ENCODE data around the gene TUBB1.

The TUBB1 gene

GRCh38 chr20:58992911-58993310, 26.3 kb upstream of the TUBB1 start:
- no peak for TF ChIP-seq EZH2phosphoT487 (IDR thresholded peaks at IDR 0.05; ENCODE audit: borderline replicate concordance)
- no peak for TF ChIP-seq CTCF (conservative IDR thresholded peaks at IDR 0.05; ENCODE audit: low read length)
- no peaks in the 10 kb centered on the region for H3F3A ChIP-seq (ENCODE audit: low read depth)
- H3K4me2 ChIP-seq (ENCODE audit: low read depth, low read length, poor library complexity, severe bottlenecking): no peak overlapping the region
- H3K9ac ChIP-seq (ENCODE audit: low read depth, low read length, poor library complexity, severe bottlenecking): no peak overlapping the region
- peaks cover 84% of the 10 kb centered on the region for H3K36me3 ChIP-seq (ENCODE audit: insufficient read depth, low read length)
- H3K9me2 ChIP-seq (replicated peaks; ENCODE audit: low read depth, low read length): no peaks in the 10 kb centered on the region
- H4K20me1 ChIP-seq (ENCODE audit: insufficient read depth, low read length, poor library complexity, severe bottlenecking): no peaks in the 10 kb centered on the region
- H3K9me3 ChIP-seq (ENCODE audit: insufficient read depth, low read depth, low read length): no peaks in the 10 kb centered on the region
- H3K27me3 ChIP-seq (ENCODE audit: insufficient read depth, low read length, poor library complexity, severe bottlenecking): no peaks in the 10 kb centered on the region
- H2AFZ ChIP-seq (ENCODE audit: low read length): no peak overlapping the region
- H3K79me2 ChIP-seq (ENCODE audit: insufficient read depth, low read length): peaks cover 4% of the 10 kb centered on the region; the same call in 1 of the 2 replicates
- no peaks in the 10 kb centered on the region for H3K4me1 ChIP-seq (ENCODE audit: insufficient read depth, low read length, poor library complexity, severe bottlenecking)
- H3K4me3 ChIP-seq (ENCODE audit: low read length, poor library complexity, severe bottlenecking): no peak overlapping the region

- Histone ChIP-seq H2AFZ (ENCODE audit: low read length) (no peak overlapping the region), H3K4me2 (ENCODE audit: low read depth, low read length, poor library complexity, severe bottlenecking) (no peak overlapping the region), H3K9me2 (replicated peaks; ENCODE audit: low read depth, low read length) (no peaks in the 10 kb centered on the region), H3K4me1 (ENCODE audit: insufficient read depth, low read length, poor library complexity, severe bottlenecking) (no peaks in the 10 kb centered on the region), H3K4me3 (ENCODE audit: low read length, poor library complexity, severe bottlenecking) (no peak overlapping the region), H3K79me2 (ENCODE audit: insufficient read depth, low read length) (no peaks in the 10 kb centered on the region), H3K9ac (ENCODE audit: low read depth, low read length, poor library complexity, severe bottlenecking) (no peak overlapping the region), H4K20me1 (ENCODE audit: insufficient read depth, low read length, poor library complexity, severe bottlenecking) (no peaks in the 10 kb centered on the region), H3K36me3 (ENCODE audit: insufficient read depth, low read length) (peaks cover 77% of the 10 kb centered on the region), H3K9me3 (ENCODE audit: insufficient read depth, low read depth, low read length) (no peaks in the 10 kb centered on the region), H3F3A (ENCODE audit: low read depth) (no peaks in the 10 kb centered on the region), H3K27me3 (ENCODE audit: insufficient read depth, low read length, poor library complexity, severe bottlenecking) (no peaks in the 10 kb centered on the region)
- TF ChIP-seq CTCF (conservative IDR thresholded peaks at IDR 0.05; ENCODE audit: low read length) (no peak), EZH2phosphoT487 (IDR thresholded peaks at IDR 0.05; ENCODE audit: borderline replicate concordance) (no peak)
Observed at GRCh38 chr20:58993332-58994248, 25.6 kb upstream of the TUBB1 start.

GRCh38 chr20:58994390-58995159, 24.7 kb upstream of the TUBB1 start:
- H3K9me2 ChIP-seq (replicated peaks; ENCODE audit: low read depth, low read length): no peaks in the 10 kb centered on the region
- H3K4me3 ChIP-seq (ENCODE audit: low read length, poor library complexity, severe bottlenecking): no peak overlapping the region
- H2AFZ ChIP-seq (ENCODE audit: low read length): no peak overlapping the region
- peaks cover 67% of the 10 kb centered on the region for H3K36me3 ChIP-seq (ENCODE audit: insufficient read depth, low read length)
- H3K79me2 ChIP-seq (ENCODE audit: insufficient read depth, low read length): no peaks in the 10 kb centered on the region
- H3K9me3 ChIP-seq (ENCODE audit: insufficient read depth, low read depth, low read length): no peaks in the 10 kb centered on the region
- H3K9ac ChIP-seq (ENCODE audit: low read depth, low read length, poor library complexity, severe bottlenecking): no peak overlapping the region
- no peaks in the 10 kb centered on the region for H3K4me1 ChIP-seq (ENCODE audit: insufficient read depth, low read length, poor library complexity, severe bottlenecking)
- no peak overlapping the region for H3K4me2 ChIP-seq (ENCODE audit: low read depth, low read length, poor library complexity, severe bottlenecking)
- no peaks in the 10 kb centered on the region for H3K27me3 ChIP-seq (ENCODE audit: insufficient read depth, low read length, poor library complexity, severe bottlenecking)
- H3F3A ChIP-seq (ENCODE audit: low read depth): no peaks in the 10 kb centered on the region
- H4K20me1 ChIP-seq (ENCODE audit: insufficient read depth, low read length, poor library complexity, severe bottlenecking): no peaks in the 10 kb centered on the region
- TF ChIP-seq CTCF (conservative IDR thresholded peaks at IDR 0.05; ENCODE audit: low read length): no peak
- TF ChIP-seq EZH2phosphoT487 (IDR thresholded peaks at IDR 0.05; ENCODE audit: borderline replicate concordance): no peak

Data from Loucy (cell line).